Measurements from ENCODE around the gene PCDHGA8.
A peak's percentile ranks its signal among the peaks of the same experiment; 100 is the strongest.

The PCDHGA8 gene

DNA sequence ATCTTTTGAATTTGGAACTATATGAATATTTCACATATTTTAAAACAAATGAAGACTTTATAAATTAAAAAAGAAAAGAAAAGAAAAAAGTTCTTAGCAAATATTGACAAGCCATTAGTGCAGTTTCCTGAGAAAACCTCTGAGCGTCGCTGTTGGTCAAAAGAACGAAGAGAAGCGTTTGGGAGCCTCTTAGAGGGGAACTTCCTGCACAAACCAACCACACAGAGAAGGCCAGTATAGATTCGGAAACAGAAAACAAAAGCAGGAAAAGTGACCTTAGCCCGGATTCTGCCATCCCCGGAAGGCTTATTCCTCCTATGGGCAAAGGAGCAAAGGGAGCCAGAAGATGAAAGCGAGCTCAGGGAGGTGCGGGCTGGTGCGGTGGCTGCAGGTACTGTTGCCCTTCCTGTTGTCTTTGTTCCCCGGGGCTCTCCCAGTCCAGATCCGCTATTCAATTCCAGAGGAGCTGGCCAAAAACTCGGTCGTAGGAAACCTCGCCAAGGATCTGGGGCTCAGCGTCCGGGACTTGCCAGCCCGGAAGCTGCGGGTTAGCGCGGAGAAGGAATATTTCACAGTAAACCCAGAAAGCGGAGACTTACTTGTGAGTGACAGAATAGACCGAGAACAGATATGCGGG is 32.5 kb upstream of the PCDHGA8 start, which contains the start of gene PCDHGB2:
Gene PCDHGB2 (plus strand): TSS at position 205 of the 637 bp plus-strand sequence. CDS start 142 bp downstream, at position 347.
- DNase-seq (ENCODE audit: low spot score) = peak; percentile 61
- TF ChIP-seq, protein P1, sequence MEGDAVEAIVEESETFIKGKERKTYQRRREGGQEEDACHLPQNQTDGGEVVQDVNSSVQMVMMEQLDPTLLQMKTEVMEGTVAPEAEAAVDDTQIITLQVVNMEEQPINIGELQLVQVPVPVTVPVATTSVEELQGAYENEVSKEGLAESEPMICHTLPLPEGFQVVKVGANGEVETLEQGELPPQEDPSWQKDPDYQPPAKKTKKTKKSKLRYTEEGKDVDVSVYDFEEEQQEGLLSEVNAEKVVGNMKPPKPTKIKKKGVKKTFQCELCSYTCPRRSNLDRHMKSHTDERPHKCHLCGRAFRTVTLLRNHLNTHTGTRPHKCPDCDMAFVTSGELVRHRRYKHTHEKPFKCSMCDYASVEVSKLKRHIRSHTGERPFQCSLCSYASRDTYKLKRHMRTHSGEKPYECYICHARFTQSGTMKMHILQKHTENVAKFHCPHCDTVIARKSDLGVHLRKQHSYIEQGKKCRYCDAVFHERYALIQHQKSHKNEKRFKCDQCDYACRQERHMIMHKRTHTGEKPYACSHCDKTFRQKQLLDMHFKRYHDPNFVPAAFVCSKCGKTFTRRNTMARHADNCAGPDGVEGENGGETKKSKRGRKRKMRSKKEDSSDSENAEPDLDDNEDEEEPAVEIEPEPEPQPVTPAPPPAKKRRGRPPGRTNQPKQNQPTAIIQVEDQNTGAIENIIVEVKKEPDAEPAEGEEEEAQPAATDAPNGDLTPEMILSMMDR (IDR thresholded peaks at IDR 0.05; ENCODE audit: extremely low read depth, insufficient read depth, missing control alignments) = peak; percentile 40
- in situ Hi-C loops (cut with MboI; ENCODE audit: low pct_unique_long_range_greater_than_20kb, low sequenced_read_pairs, unreplicated experiment) = no loop called here

DNA sequence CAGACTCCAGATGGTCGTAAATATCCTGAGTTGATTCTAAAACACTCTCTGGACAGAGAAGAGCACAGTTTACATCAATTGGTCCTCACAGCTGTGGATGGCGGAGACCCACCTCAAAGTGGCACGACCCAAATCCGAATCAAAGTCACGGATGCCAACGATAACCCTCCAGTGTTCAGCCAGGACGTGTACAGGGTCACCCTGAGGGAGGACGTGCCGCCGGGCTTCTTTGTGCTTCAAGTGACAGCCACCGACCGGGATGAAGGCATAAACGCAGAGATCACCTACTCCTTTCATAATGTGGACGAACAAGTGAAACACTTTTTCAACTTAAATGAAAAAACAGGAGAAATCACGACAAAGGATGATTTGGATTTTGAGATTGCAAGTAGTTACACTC is 31.7 kb upstream of the PCDHGA8 start:
- no peak for DNase-seq (ENCODE audit: low spot score)
- TF ChIP-seq, protein P1 (IDR thresholded peaks at IDR 0.05; ENCODE audit: extremely low read depth, insufficient read depth, missing control alignments) = no peak
- in situ Hi-C loops (cut with MboI; ENCODE audit: low pct_unique_long_range_greater_than_20kb, low sequenced_read_pairs, unreplicated experiment) = no loop called here

DNA sequence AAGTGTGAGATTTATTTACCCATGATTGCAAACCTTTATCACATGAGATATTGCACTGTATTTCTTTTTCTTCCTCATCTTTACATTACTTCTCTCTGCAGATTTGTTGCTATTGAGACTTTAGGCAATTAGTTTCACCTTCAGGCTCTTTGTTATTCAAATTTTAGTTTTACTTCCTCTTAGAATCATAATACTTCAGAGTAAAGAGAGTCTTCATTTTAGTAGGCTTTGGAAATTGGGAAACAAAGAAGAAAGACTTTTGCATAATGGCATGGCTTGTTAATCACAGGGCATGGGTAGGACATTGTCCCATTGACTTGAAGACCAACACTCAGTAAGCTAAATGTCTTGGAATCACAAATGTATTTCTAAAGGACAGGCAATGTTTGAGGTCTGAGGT is 29.7 kb upstream of the PCDHGA8 start:
- in situ Hi-C loops (cut with MboI; ENCODE audit: low pct_unique_long_range_greater_than_20kb, low sequenced_read_pairs, unreplicated experiment) = no loop called here
- TF ChIP-seq, protein P1 (IDR thresholded peaks at IDR 0.05; ENCODE audit: extremely low read depth, insufficient read depth, missing control alignments) = no peak
- no peak for DNase-seq (ENCODE audit: low spot score)

- DNase-seq (ENCODE audit: low spot score) = no peak
- in situ Hi-C loops (cut with MboI; ENCODE audit: low pct_unique_long_range_greater_than_20kb, low sequenced_read_pairs, unreplicated experiment) = no loop called here
These were observed 28.3 kb upstream of the PCDHGA8 start, which contains the start of gene PCDHGA5 for GRCh38 chr5:141363952-141364660. TSS of gene PCDHGA5 (plus strand) at chr5:141364162. CDS start at chr5:141364331, 169 bp downstream.

GRCh38 chr5:141366016-141366896 is 26.2 kb upstream of the PCDHGA8 start:
- in situ Hi-C loops (cut with MboI; ENCODE audit: low pct_unique_long_range_greater_than_20kb, low sequenced_read_pairs, unreplicated experiment) = no loop called here
- TF ChIP-seq, protein P1 (IDR thresholded peaks at IDR 0.05; ENCODE audit: extremely low read depth, insufficient read depth, missing control alignments) = no peak
- DNase-seq (ENCODE audit: low spot score) = no peak

More at GRCh38 chr5:141363952-141364660, 28.3 kb upstream of the PCDHGA8 start, which contains the start of gene PCDHGA5:
- TF ChIP-seq, protein P1 (IDR thresholded peaks at IDR 0.05; ENCODE audit: extremely low read depth, insufficient read depth, missing control alignments) = no peak
